Type B pancreatic cell (in vitro differentiated cells): ENCODE data around the gene FAM184B. TPM values are rescaled to one million over a fixed set of nuclear protein-coding genes. Genes with fewer than 3 reads are reported as not detected.

Experiments
- DNase-seq: peaks from one replicate; pipeline ENCODE4 v3.0.0; 2021; ENCODE audit warnings: mixed read lengths; ENCODE audit not compliant: unreplicated experiment; ENCODE audit errors: extremely low spot score
- H3K27ac Mint-ChIP-seq: 2 replicates; pipeline ENCODE4 v1.8.0; 2021; ENCODE audit warnings: mild to moderate bottlenecking, mixed read lengths
- H3K27me3 Mint-ChIP-seq: 2 replicates; pipeline ENCODE4 v1.8.0; 2021; ENCODE audit warnings: mixed read lengths
- H3K36me3 Mint-ChIP-seq: 2 replicates; pipeline ENCODE4 v1.8.0; 2021; ENCODE audit warnings: mixed read lengths
- H3K4me1 Mint-ChIP-seq: one replicate; pipeline ENCODE4 v1.8.0; 2021; ENCODE audit warnings: mixed read lengths; ENCODE audit not compliant: unreplicated experiment
- H3K4me3 Mint-ChIP-seq: 2 replicates; pipeline ENCODE4 v1.8.0; 2021; ENCODE audit warnings: mild to moderate bottlenecking, mixed read lengths
- H3K9me3 Mint-ChIP-seq: 2 replicates; pipeline ENCODE4 v1.8.0; 2021; ENCODE audit warnings: mixed read lengths
- CTCF ChIP-seq: fragments of 200-600 bp; sonication (generic); conservative IDR thresholded peaks from 2 replicates; pipeline ENCODE4 v1.5.0; 2021; ENCODE audit warnings: antibody characterized with exemption, mild to moderate bottlenecking
- total RNA-seq: library from RNA; stranded (reverse); gene quantifications from 2 replicates; pipeline ENCODE4 v1.2.1, GENCODE V29; 2021; ENCODE audit warnings: low replicate concordance

Gene FAM184B
- total RNA-seq, 1 donor from 2014 or later = 0.12 TPM

GRCh38 chr4:17599826-17600225 is 181.6 kb downstream of the FAM184B start:
- TF ChIP-seq CTCF = no peak
- DNase-seq = no peak
- Mint-ChIP-seq H3K4me3 (no peak overlapping the region), H3K27me3 (no peaks in the 10 kb centered on the region), H3K4me1 (no peaks in the 10 kb centered on the region), H3K27ac (no peak overlapping the region), H3K9me3 (no peaks in the 10 kb centered on the region), H3K36me3 (peaks cover 6% of the 10 kb centered on the region)

GRCh38 chr4:17597517-17597916 is 183.9 kb downstream of the FAM184B start:
- Mint-ChIP-seq H3K4me1 (no peaks in the 10 kb centered on the region), H3K36me3 (peaks cover 6% of the 10 kb centered on the region), H3K27me3 (no peaks in the 10 kb centered on the region), H3K27ac (no peak overlapping the region), H3K9me3 (no peaks in the 10 kb centered on the region), H3K4me3 (no peak overlapping the region)
- peak; percentile 53 for TF ChIP-seq CTCF
- no peak for DNase-seq

GRCh38 chr4:17595471-17596005 is 185.9 kb downstream of the FAM184B start:
- no peaks in the 10 kb centered on the region for H3K27me3 Mint-ChIP-seq
- H3K9me3 Mint-ChIP-seq = no peaks in the 10 kb centered on the region
- no peak overlapping the region for H3K27ac Mint-ChIP-seq
- no peak overlapping the region for H3K4me3 Mint-ChIP-seq
- H3K36me3 Mint-ChIP-seq = peaks cover 12% of the 10 kb centered on the region
- H3K4me1 Mint-ChIP-seq = no peaks in the 10 kb centered on the region
- no peak for DNase-seq
- no peak for TF ChIP-seq CTCF

- Mint-ChIP-seq H3K36me3 (peaks cover 24% of the 10 kb centered on the region), H3K4me3 (no peak overlapping the region), H3K9me3 (no peaks in the 10 kb centered on the region), H3K27ac (no peak overlapping the region), H3K4me1 (no peaks in the 10 kb centered on the region), H3K27me3 (no peaks in the 10 kb centered on the region)
- TF ChIP-seq CTCF = no peak
- DNase-seq = no peak
Observed at GRCh38 chr4:17589355-17589754, 192.1 kb downstream of the FAM184B start.

- H3K4me3 Mint-ChIP-seq = no peak overlapping the region
- H3K4me1 Mint-ChIP-seq = no peaks in the 10 kb centered on the region
- peaks cover 22% of the 10 kb centered on the region for H3K36me3 Mint-ChIP-seq
- no peaks in the 10 kb centered on the region for H3K9me3 Mint-ChIP-seq
- DNase-seq = no peak
- H3K27ac Mint-ChIP-seq = no peak overlapping the region
- TF ChIP-seq CTCF = no peak
- H3K27me3 Mint-ChIP-seq = no peaks in the 10 kb centered on the region
Observed at GRCh38 chr4:17587094-17587822, 194.2 kb downstream of the FAM184B start.
